Activated naive CD8-positive, alpha-beta T cell treated with anti-CD3 and anti-CD28 coated beads for 36 hours (primary cell): ENCODE results near the gene OPCML. TPM values are rescaled to one million over a fixed set of nuclear protein-coding genes. Genes with fewer than 3 reads are reported as not detected.

ENCODE experiments used
- DNase-seq: peaks from one replicate; pipeline ENCODE4 v3.0.0; 2021
- H3K27ac Mint-ChIP-seq: one replicate; pipeline ENCODE4 v1.8.0; 2022; ENCODE audit warnings: mild to moderate bottlenecking, moderate library complexity, mixed read lengths
- H3K27me3 Mint-ChIP-seq: one replicate; pipeline ENCODE4 v1.8.0; 2022; ENCODE audit warnings: mild to moderate bottlenecking, mixed read lengths
- H3K36me3 Mint-ChIP-seq: one replicate; pipeline ENCODE4 v1.8.0; 2021; ENCODE audit warnings: mild to moderate bottlenecking, mixed read lengths
- H3K4me1 Mint-ChIP-seq: one replicate; pipeline ENCODE4 v1.8.0; 2021; ENCODE audit warnings: mixed read lengths
- H3K4me3 Mint-ChIP-seq: one replicate; pipeline ENCODE4 v1.8.0; 2022; ENCODE audit warnings: mild to moderate bottlenecking, moderate library complexity, mixed read lengths
- H3K9me3 Mint-ChIP-seq: one replicate; pipeline ENCODE4 v1.8.0; 2022; ENCODE audit warnings: mixed read lengths
- total RNA-seq, 2 experiments: library from RNA; stranded (reverse); gene quantifications; one replicate each; pipeline ENCODE4 v1.2.3, GENCODE V29; 2021

Gene OPCML
- total RNA-seq, 2 experiments from 2014 or later = not detected

DNA sequence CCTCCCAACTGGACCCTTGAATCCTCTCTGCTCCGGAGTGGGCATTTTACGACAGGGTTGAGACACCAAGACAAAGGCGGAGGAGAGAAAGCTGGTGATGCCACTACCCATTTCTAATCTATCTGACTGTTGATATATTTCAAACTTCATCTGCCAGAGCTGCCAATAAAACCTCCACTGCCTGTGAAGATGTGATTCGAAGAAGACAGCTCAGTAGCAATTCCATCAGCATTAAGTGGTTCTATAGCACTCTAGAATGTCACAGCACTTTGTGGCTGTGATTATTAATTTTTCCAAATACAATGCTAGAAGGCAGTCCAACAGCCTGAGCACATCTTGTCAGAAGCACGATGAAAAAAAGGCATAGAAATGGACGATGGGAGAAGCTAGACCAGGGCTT, 282.8 kb downstream of the OPCML start:
- DNase-seq = no peak
- Mint-ChIP-seq H3K36me3 (no peaks in the 10 kb centered on the region), H3K9me3 (peaks cover 6% of the 10 kb centered on the region), H3K27ac (no peak overlapping the region), H3K4me1 (no peaks in the 10 kb centered on the region), H3K4me3 (no peak overlapping the region), H3K27me3 (peaks cover 8% of the 10 kb centered on the region)

DNA sequence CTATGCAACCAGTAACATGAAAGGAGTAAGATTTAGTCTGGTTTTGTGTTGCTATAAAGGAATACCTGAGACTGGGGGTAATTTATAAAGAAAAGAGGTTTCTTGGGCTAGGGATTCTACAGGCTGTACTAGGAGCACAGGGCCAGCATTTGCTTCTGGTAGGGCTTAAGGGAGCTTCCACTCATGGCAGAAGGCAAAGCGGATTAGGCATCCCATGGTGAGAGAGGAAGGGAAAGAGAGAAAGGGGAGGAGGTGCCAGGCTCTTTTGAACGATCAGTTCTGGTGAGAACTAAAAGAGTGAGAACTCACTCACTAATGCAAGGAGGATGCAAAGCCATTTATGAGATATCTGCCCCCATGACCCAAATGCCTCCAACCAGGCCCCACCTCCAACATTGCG, 283.2 kb downstream of the OPCML start:
- Mint-ChIP-seq H3K36me3 (no peaks in the 10 kb centered on the region), H3K4me3 (no peak overlapping the region), H3K27ac (no peak overlapping the region), H3K9me3 (peaks cover 6% of the 10 kb centered on the region), H3K27me3 (peaks cover 6% of the 10 kb centered on the region), H3K4me1 (no peaks in the 10 kb centered on the region)
- DNase-seq = no peak

DNA sequence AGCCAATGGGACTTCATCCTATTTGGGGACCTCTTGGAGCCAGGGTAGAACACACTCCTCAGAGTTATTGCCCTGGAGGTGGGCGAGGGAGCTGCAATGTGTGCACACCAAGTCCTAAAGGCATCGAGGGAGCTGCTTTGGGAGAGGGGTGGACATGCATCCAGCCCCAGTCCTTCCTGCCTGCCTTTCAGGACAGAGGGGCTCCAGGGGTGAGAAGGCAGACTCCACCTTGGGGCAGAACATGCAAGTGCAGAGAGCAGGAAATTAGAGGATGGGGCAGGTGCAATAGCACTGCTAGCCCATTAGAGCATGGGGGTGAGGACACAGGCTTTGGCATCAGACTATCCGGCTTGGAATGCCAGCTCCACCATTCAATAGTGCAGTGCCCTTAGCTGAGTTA, 288.5 kb downstream of the OPCML start:
- Mint-ChIP-seq H3K4me3 (no peak overlapping the region), H3K36me3 (no peaks in the 10 kb centered on the region), H3K9me3 (peaks cover 4% of the 10 kb centered on the region)

DNA sequence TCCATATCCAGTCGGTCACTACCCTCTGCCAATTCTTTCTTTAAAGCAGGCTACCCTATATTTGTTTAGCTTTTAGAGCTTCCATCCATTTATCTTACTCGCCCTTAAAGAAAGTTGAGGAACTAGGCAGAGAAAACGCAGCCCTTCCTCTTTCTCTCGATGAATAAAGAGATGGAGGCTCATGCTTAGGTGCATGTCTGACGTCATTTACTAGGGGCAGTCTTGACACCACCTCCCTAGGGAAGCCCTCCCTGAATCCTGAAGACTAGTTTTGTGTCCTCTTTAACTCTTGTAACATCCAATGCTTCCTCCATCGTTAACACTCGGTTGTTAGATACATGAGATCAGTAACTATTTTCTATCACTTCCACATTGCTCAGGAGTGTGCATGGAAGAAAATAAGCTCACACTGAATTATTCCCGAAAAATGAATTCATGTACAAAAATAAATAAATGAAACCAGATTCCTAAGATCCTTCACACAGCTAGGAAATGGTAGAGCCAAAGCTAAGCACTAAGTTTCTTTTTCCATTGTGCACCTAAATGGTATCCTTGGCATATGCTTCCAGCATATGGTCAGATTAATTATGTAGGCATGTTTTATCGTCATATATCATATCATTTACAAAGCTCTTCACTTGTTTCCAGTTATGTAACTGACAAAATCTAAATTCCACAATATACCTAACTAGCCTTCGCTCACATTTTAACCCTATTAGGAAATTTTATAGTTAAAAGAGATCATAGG, 291.2 kb downstream of the OPCML start:
- Mint-ChIP-seq H3K27ac (no peak overlapping the region), H3K4me1 (no peaks in the 10 kb centered on the region), H3K4me3 (no peak overlapping the region)

More for the DNA sequence above, 288.5 kb downstream of the OPCML start:
- no peaks in the 10 kb centered on the region for H3K4me1 Mint-ChIP-seq
- H3K27me3 Mint-ChIP-seq = peaks cover 11% of the 10 kb centered on the region
- no peak overlapping the region for H3K27ac Mint-ChIP-seq
- no peak for DNase-seq

DNA sequence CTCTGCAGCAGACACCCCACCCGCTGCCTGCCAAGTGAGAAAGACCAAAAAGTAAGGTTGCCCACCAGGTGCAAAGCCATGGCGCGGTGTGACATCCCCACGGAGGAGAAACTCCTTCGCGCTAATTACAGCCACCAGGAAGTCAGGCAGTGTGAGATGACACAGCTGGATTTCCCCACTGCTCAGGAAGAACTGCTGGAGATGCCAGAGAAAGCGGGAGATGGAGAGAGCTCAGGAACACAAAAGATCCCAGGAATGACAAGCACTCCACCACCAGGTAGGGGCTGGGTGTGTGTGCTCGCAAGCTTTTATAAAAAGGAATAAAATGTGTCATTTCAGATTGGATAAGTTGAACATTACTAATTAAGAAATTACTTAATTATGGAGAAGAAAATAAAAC, 292.7 kb downstream of the OPCML start:
- Mint-ChIP-seq H3K4me1 (no peaks in the 10 kb centered on the region), H3K36me3 (no peaks in the 10 kb centered on the region), H3K27ac (no peak overlapping the region), H3K27me3 (peaks cover 9% of the 10 kb centered on the region), H3K9me3 (peaks cover 1% of the 10 kb centered on the region), H3K4me3 (no peak overlapping the region)
- DNase-seq = no peak

More for the DNA sequence above, 291.2 kb downstream of the OPCML start:
- Mint-ChIP-seq H3K27me3 (peaks cover 6% of the 10 kb centered on the region), H3K9me3 (no peaks in the 10 kb centered on the region), H3K36me3 (no peaks in the 10 kb centered on the region)
- no peak for DNase-seq

DNA sequence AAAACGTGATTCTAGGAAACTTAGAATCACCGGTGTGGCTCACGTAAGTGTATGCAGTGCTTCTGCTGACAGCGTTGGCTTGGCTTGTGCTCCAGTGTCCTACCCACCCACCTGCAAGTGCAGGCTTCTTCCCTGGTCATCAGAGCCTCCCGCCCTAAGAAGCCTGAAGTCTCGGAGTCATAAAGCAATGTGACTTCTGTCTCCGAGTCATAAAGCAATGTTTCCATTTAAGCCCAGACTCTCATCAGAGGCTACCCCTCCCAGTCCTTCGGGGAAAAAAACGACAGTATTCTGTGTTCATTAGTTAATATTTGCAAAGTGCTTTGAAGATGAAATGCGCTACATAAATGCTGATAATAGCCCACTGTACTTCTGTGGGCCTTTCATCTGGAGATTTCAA, 293.8 kb downstream of the OPCML start:
- Mint-ChIP-seq H3K4me1 (no peaks in the 10 kb centered on the region), H3K27ac (no peak overlapping the region), H3K9me3 (peaks cover 1% of the 10 kb centered on the region), H3K36me3 (no peaks in the 10 kb centered on the region), H3K27me3 (peaks cover 8% of the 10 kb centered on the region), H3K4me3 (no peak overlapping the region)
- DNase-seq = no peak

DNA sequence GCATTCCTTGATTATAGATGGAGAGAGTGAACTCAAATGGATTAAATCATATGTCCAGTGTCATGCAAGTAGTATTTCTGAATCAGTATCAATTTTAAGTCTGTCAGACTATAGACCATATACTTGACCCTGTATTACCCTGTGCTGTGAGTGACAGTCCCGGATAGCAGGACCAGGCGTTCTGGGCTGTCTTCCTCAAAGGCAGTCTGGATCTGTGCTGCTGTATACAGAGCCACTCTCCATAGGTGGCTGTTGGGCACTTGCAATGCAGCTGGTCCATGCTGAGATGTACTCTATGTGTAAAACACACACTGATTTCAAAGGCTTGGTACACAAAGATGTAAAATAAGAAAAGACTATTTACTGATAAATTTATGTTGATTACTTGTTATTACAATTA, 294.3 kb downstream of the OPCML start:
- no peaks in the 10 kb centered on the region for H3K36me3 Mint-ChIP-seq
- no peak overlapping the region for H3K27ac Mint-ChIP-seq
- no peak for DNase-seq
- peaks cover 6% of the 10 kb centered on the region for H3K27me3 Mint-ChIP-seq
- H3K9me3 Mint-ChIP-seq = peaks cover 1% of the 10 kb centered on the region
- H3K4me3 Mint-ChIP-seq = no peak overlapping the region
- H3K4me1 Mint-ChIP-seq = no peaks in the 10 kb centered on the region

DNA sequence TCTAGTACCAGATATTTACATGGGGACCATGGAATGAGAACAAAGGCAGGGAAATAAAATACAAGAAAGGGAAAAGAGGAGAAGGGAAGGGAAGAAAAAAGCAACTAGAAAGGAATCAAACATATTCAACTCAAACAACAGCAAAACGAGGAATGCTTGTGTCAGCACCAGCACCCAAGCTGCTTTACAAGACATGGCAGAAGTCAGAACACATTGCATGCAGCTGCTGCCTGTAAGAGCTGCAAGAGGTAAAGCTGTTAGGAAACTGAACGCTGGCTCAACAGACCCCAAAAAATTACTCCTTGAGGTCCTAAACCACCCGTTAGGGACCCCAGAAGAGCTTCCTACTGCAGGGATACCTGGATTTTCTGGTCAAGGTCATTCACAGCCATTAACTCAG, 296.9 kb downstream of the OPCML start:
- Mint-ChIP-seq H3K36me3 (no peaks in the 10 kb centered on the region), H3K4me1 (no peaks in the 10 kb centered on the region), H3K9me3 (peaks cover 1% of the 10 kb centered on the region), H3K27ac (no peak overlapping the region), H3K27me3 (peaks cover 10% of the 10 kb centered on the region), H3K4me3 (no peak overlapping the region)
- DNase-seq = no peak

DNA sequence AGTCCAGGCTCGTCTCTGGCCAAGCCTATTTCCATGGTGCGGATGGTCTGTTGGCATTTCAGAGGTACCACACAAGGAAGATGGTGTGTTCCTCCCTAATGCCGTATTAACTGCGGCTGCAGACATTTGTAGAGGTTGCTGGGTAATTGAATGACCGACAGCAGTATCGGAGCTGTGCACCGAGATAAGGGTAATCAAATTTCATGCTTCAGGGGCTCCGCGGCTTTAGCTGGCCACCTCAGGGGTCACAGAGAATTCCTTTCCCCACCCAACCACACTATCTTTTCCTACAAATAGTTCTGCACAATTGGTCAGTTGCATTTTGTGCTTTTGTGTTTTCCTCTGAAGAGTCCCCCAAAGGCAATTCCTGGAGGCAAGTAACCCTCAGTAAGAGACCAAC, 297.4 kb downstream of the OPCML start:
- H3K36me3 Mint-ChIP-seq = no peaks in the 10 kb centered on the region
- no peak for DNase-seq
- H3K27ac Mint-ChIP-seq = no peak overlapping the region
- H3K4me3 Mint-ChIP-seq = no peak overlapping the region
- no peaks in the 10 kb centered on the region for H3K4me1 Mint-ChIP-seq
- H3K9me3 Mint-ChIP-seq = peaks cover 1% of the 10 kb centered on the region
- peaks cover 10% of the 10 kb centered on the region for H3K27me3 Mint-ChIP-seq

DNA sequence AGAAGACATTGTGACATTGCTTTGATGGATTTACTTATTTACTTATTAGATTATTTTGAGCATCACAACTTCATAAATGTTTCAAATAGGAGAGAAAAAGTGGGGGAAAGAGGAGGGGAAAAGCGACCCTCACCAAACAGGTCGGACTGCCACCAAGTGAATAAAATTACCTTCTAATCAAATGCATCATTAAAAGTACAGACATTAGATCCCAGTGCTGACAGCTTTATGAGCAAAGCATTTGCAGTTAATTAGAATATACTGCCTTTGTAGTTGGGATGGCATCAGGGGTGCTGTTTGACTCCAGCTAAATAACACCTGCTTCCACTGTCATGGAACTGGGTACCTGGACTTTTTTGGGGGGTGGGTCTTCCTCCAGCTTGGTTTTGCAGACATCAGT, 299.6 kb downstream of the OPCML start:
- H3K4me3 Mint-ChIP-seq = no peak overlapping the region
- H3K27me3 Mint-ChIP-seq = peaks cover 17% of the 10 kb centered on the region
- H3K9me3 Mint-ChIP-seq = peaks cover 1% of the 10 kb centered on the region
- DNase-seq = no peak
- H3K27ac Mint-ChIP-seq = no peak overlapping the region
- H3K36me3 Mint-ChIP-seq = no peaks in the 10 kb centered on the region
- H3K4me1 Mint-ChIP-seq = no peaks in the 10 kb centered on the region

DNA sequence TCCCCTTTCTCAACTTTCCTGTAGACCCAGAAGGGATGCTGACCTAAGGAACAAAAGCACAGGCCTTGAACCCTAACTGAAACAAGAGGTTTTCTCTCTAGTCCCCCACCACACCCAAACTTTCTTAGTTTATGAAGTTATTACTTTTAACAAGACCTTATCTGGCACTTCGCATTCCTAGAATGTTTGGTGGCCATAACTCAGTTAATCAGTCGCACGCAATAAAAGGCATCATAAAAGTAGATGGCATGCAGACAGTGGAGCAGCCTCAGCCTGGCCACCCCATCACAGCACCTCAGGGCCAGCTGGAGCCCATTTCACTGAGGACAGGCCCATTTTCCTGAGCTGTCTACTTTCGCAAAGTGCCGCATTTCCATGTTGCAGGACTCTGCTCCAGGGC, 301.9 kb downstream of the OPCML start:
- Mint-ChIP-seq H3K27me3 (peaks cover 21% of the 10 kb centered on the region), H3K27ac (no peak overlapping the region), H3K4me3 (no peak overlapping the region), H3K36me3 (peaks cover 2% of the 10 kb centered on the region), H3K4me1 (no peaks in the 10 kb centered on the region), H3K9me3 (peaks cover 1% of the 10 kb centered on the region)
- DNase-seq = no peak

DNA sequence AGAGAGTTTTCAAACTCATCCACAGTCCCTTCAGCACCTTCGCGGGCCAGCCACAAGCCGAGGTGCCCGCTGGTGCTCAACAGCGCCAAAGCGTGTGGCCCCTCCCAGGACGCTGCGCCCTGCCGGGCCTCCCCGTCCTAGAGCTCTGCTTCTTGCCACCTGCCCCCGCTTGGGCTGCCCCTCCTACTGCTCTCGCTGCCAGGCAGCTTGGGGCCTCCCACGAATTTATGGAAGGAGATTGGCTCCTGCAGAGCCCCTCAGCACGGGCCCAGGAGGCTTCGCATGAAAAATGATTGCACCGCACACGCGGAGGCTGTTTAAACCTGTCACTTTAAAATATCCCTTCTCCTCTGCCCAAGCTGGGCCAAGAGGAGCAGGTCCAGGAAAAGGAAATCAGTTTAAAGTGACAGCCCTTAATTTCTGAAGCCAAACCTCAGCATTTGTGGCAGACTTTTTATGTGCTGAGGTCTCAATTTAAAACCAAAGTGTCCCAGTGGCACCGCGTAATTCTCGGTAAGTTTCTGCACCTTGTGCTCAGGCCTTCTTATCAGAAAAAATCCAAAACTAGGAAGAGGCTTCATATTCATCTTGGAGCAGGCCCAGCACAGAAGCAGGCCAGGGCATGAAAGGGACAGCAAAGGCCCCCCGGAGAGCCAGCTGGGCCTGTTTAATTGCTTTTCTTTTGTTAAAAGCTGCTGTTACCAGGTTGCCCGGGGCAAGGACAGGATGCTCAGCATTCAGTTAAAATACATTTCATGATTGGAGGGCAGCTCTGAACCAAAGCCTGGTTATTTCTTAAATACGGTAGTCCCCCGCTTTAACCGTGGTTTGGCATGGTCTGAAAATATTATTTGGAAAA, 303.6 kb downstream of the OPCML start:
- Mint-ChIP-seq H3K4me1 (no peaks in the 10 kb centered on the region), H3K27me3 (peaks cover 19% of the 10 kb centered on the region), H3K27ac (no peak overlapping the region), H3K36me3 (peaks cover 2% of the 10 kb centered on the region), H3K4me3 (no peak overlapping the region), H3K9me3 (no peaks in the 10 kb centered on the region)
- no peak for DNase-seq

DNA sequence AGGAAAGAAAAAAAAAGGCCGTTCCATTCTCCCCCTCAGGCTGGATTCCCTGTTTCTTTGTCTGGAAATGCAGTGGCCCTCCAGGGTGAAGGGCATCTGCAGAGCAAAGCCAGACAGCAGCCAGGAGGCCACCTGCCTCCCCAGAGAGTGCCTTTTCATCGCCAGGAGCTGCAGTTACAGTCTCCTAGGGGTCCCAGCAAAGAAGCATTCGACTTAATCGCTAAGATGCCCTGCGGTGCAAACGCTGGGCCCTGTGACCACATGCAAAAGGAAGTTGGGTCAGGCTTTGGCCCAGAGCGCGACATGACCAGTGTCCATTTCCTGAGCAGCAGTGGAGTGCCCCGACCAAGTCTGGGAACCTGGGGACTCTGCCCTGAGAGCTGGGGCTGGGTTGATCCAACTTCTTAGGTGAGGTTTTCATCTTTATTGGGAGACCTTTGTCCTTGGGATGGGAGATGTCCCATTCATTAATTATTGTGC, 304.6 kb downstream of the OPCML start:
- H3K27me3 Mint-ChIP-seq = peaks cover 19% of the 10 kb centered on the region
- H3K27ac Mint-ChIP-seq = no peak overlapping the region
- H3K4me3 Mint-ChIP-seq = no peak overlapping the region
- H3K9me3 Mint-ChIP-seq = no peaks in the 10 kb centered on the region
- peaks cover 2% of the 10 kb centered on the region for H3K36me3 Mint-ChIP-seq
- H3K4me1 Mint-ChIP-seq = no peaks in the 10 kb centered on the region
- no peak for DNase-seq

DNA sequence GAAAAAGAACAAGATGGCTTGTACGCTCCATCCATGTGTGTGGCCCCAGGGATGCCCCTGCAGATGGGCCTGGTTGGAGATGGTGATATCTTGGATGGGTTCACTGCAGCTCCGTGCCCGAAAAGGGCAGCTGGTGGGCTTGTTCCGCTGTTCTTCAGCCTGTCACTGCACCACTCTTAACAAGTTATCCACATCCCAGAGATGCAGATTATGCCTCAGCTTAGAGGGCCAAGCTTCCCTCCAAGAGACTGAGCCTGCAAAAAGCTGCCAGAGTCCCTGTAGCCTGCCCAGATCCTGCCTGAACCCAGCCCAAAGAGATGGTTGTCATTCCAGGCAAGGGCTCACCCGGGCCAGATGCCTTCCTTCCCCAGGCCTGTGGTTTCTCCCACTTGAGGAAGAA, 308.0 kb downstream of the OPCML start:
- Mint-ChIP-seq H3K9me3 (no peaks in the 10 kb centered on the region), H3K4me3 (no peak overlapping the region), H3K27me3 (peaks cover 11% of the 10 kb centered on the region)

DNA sequence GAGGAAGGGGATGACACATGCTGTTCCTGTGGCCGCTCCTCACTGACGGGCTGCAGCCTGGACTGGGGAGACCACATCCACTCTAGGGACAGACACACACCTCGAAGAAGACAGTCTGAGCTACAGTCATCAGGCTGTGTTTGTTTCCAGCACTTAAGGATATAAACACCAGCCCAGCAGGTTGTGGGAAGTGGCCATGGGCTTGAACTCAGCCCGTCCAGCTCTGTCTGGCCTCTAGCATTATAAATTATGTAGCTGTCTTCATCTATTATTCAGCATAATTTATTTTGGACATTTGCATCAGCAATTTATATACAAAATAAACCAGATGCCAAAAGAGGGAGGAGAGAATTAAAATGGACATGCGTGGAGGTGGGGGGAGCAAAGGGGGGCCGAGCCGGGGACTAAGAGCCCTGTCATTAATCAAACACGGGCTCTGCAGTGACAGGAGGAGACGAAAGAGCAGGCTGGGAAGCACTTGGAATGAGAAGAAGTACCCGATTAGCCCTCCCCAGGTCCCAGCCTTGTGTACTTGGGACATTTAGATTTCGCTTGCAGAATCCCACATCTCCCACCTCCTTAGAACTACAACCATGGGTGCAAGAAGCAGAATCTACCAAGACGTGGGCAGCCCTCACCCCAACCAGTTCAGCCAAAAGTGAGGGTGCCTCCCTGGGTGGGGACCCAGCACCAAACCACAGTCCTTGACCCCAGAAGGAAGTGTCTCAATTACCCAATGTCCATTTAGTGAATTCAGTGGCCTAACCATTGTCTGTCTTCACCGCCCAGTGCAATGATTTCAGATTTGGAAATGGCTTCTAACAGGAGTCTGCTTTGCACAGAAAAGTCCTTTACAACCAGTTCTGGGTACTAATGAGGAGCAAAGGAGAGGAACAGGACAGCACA, 309.6 kb downstream of the OPCML start:
- Mint-ChIP-seq H3K4me1 (no peaks in the 10 kb centered on the region), H3K9me3 (no peaks in the 10 kb centered on the region), H3K27ac (no peak overlapping the region), H3K36me3 (peaks cover 2% of the 10 kb centered on the region), H3K4me3 (no peak overlapping the region), H3K27me3 (peaks cover 12% of the 10 kb centered on the region)
- no peak for DNase-seq

More for the DNA sequence above, 308.0 kb downstream of the OPCML start:
- Mint-ChIP-seq H3K27ac (no peak overlapping the region), H3K4me1 (no peaks in the 10 kb centered on the region), H3K36me3 (peaks cover 2% of the 10 kb centered on the region)
- no peak for DNase-seq
